Measurements from ENCODE around the gene CIRBP. TPM values are rescaled to one million over a fixed set of nuclear protein-coding genes. Genes with fewer than 3 reads are reported as not detected.

The CIRBP gene
- total and polyA plus RNA-seq, 9 of the 15 experiments (the other 6 are each of a cell fraction or from before 2014, with no cell fraction given) = 20.5 to 327 (median 176) TPM

DNA sequence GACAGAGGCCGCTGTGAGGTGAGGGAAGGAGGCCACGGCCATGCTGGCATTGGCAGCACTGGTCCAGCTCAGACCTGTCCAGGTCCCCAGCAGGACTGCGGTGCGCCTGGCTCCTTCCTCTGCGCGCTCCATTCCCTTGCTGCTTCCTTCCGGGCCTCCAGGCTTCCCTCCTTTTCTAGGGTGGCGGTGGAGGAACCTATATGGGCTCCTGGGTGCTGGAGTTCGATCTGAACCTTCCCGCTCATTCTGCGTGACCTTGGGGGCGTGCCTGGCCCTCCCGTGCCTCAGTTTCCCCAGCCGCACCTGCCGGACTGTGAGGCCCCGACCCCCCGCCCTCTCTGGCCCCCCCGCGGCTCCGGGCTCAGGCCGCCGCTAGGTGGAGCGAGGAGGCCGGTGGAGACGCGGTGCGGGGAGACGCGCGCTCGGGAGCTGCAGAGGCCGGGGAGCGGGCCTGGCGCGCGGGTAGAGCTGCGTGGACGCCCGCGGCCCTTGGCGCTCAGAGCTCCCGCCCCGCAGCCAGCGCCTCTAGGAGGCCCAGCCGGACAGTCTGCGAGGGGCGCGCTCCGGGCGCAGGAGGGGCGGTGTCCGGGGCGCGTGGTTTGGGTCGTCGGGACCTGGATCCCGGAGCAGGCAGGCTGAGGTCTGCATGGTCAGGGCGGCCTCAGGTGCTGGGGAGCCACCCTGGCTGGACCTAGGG lies 46.5 kb downstream of the CIRBP start (continued):
- TF ChIP-seq XRCC4 (IDR thresholded peaks at IDR 0.05; ENCODE audit: extremely low read depth, insufficient read depth, insufficient read length) (no peak), TARDBP (IDR thresholded peaks at IDR 0.05) (no peak), HDGF (IDR thresholded peaks at IDR 0.05) (no peak), GATAD2B (IDR thresholded peaks at IDR 0.05; ENCODE audit: borderline replicate concordance) (no peak; the same call in 1 of the 2 replicates), ZNF57 (CRISPR knock-in tag; IDR thresholded peaks at IDR 0.05) (no peak), RBM25 (IDR thresholded peaks at IDR 0.05; ENCODE audit: low read depth, low read length, severe bottlenecking) (peak; percentile 30), HINFP (tag; conservative IDR thresholded peaks at IDR 0.05; ENCODE audit: low read depth) (no peak), STAG1 (CRISPR knock-in tag; IDR thresholded peaks at IDR 0.05; ENCODE audit: borderline replicate concordance) (peak; percentile 13; the same call in 1 of the 2 replicates), CTCF (IDR thresholded peaks at IDR 0.05 in 2 of 3, conservative IDR thresholded peaks at IDR 0.05 in 1 of 3; ENCODE audit: insufficient read depth in 2 of 3, low read depth in 1 of 3, low read length in 3 of 3) (peak; percentile 70 to 89 (median 80)), POU5F1 (IDR thresholded peaks at IDR 0.05; ENCODE audit: borderline replicate concordance, low read depth, low read length, partially characterized antibody) (no peak), ILK (tag; IDR thresholded peaks at IDR 0.05; ENCODE audit: borderline replicate concordance, low read depth) (no peak), JUN (IDR thresholded peaks at IDR 0.05; ENCODE audit: borderline replicate concordance, low read depth, low read length) (no peak), JUN (CRISPR knock-in tag; IDR thresholded peaks at IDR 0.05; ENCODE audit: borderline replicate concordance) (no peak), TCF7 (IDR thresholded peaks at IDR 0.05; ENCODE audit: borderline replicate concordance) (no peak), SMARCA5 (IDR thresholded peaks at IDR 0.05) (no peak), CREM (IDR thresholded peaks at IDR 0.05; ENCODE audit: low read depth) (peak; percentile 42; the same call in 1 of the 2 replicates), STAT5A (IDR thresholded peaks at IDR 0.05; ENCODE audit: borderline replicate concordance, low read length) (no peak), ERF (CRISPR knock-in tag; IDR thresholded peaks at IDR 0.05) (no peak), NFYB (IDR thresholded peaks at IDR 0.05; ENCODE audit: extremely low read depth, insufficient read length) (no peak), ASH1L (IDR thresholded peaks at IDR 0.05; ENCODE audit: borderline replicate concordance, low read depth, partially characterized antibody) (no peak), ZBED1 (IDR thresholded peaks at IDR 0.05) (peak; percentile 54; the same call in 1 of the 2 replicates), NR2C1 (IDR thresholded peaks at IDR 0.05) (no peak), NR2C1 (tag; IDR thresholded peaks at IDR 0.05) (no peak), POLR3A (IDR thresholded peaks at IDR 0.05; ENCODE audit: borderline replicate concordance, extremely low read depth, insufficient read depth, insufficient read length) (no peak), U2AF1 (optimal IDR thresholded peaks at IDR 0.05; ENCODE audit: low read depth, low read length) (peak; percentile 36), PHB (CRISPR knock-in tag; IDR thresholded peaks at IDR 0.05) (no peak)

Data from K562 (cell line).